RWPE2 (cell line): ENCODE measurements around the gene MRGPRF.
A peak's percentile ranks its signal among the peaks of the same experiment; 100 is the strongest.

Source experiments
- ATAC-seq: fragments of 200-7000 bp; cut with Tn5 transposase; 3 replicates; pipeline ENCODE4 v1.9.1; 2021; ENCODE audit warnings: low read depth
- DNase-seq: peaks from one replicate; pipeline ENCODE4 v3.0.0-alpha.2; 2020; ENCODE audit warnings: low spot score
- H3K27ac ChIP-seq: fragments of 450-650 bp; 2 replicates; pipeline ENCODE4 v1.5.1; 2017; ENCODE audit warnings: mild to moderate bottlenecking; ENCODE audit not compliant: poor library complexity, severe bottlenecking
- H3K27me3 ChIP-seq: fragments of 250-450 bp; sonication (Bioruptor Pico); 2 replicates; pipeline ENCODE4 v1.5.1; 2021; ENCODE audit warnings: mild to moderate bottlenecking, moderate library complexity; ENCODE audit not compliant: insufficient read depth, poor library complexity, severe bottlenecking
- H3K36me3 ChIP-seq: fragments of 250-450 bp; sonication (Bioruptor Pico); 2 replicates; pipeline ENCODE4 v1.5.1; 2020; ENCODE audit warnings: low read depth, mild to moderate bottlenecking, moderate library complexity
- H3K4me1 ChIP-seq: fragments of 250-450 bp; sonication (Bioruptor Pico); 2 replicates; pipeline ENCODE4 v1.5.1; 2021; ENCODE audit warnings: mild to moderate bottlenecking, moderate library complexity; ENCODE audit not compliant: insufficient read depth, poor library complexity, severe bottlenecking
- H3K4me3 ChIP-seq: fragments of 250-450 bp; sonication (Bioruptor Pico); 2 replicates; pipeline ENCODE4 v1.5.1; 2021; ENCODE audit warnings: mild to moderate bottlenecking, moderate library complexity; ENCODE audit not compliant: severe bottlenecking
- H3K9me3 ChIP-seq: fragments of 250-450 bp; sonication (Bioruptor Pico); 2 replicates; pipeline ENCODE4 v1.5.1; 2021; ENCODE audit warnings: mild to moderate bottlenecking, moderate library complexity; ENCODE audit not compliant: severe bottlenecking
- CTCF ChIP-seq: fragments of 450-650 bp; IDR thresholded peaks from one replicate; pipeline ENCODE4 v1.5.1; 2017; ENCODE audit warnings: mild to moderate bottlenecking, moderate library complexity; ENCODE audit not compliant: poor library complexity, severe bottlenecking

Gene MRGPRF

DNA sequence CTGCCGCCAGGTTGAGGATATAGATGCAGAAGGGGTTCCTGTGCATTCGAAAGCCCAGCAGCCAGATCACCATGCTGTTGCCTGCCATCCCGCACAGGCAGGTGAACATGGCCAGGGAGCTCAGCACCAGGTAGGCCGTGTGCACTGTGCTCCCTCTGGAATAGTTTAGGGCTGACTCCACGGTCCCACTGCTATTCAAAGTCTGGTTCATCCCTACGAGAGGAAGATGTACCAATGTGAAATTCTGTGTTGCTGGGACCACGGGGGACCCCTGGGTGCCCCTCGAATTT lies 32.3 kb downstream of the MRGPRF start, which contains the start of gene MRGPRD:
Gene MRGPRD (minus strand): TSS at position 211 of the 290 bp plus-strand sequence. CDS start 0 bp downstream, at position 211.
- ATAC-seq, result no peak
- no peaks in the 10 kb centered on the region for H3K4me1 ChIP-seq
- H3K9me3 ChIP-seq, result no peaks in the 10 kb centered on the region
- TF ChIP-seq CTCF, result no peak
- DNase-seq, result no peak
- H3K4me3 ChIP-seq, result no peak within 1 kb of the TSS
- H3K36me3 ChIP-seq, result no peaks in the 10 kb centered on the region
- H3K27me3 ChIP-seq, result no peaks in the 10 kb centered on the region
- no peak within 1 kb of the TSS for H3K27ac ChIP-seq

DNA sequence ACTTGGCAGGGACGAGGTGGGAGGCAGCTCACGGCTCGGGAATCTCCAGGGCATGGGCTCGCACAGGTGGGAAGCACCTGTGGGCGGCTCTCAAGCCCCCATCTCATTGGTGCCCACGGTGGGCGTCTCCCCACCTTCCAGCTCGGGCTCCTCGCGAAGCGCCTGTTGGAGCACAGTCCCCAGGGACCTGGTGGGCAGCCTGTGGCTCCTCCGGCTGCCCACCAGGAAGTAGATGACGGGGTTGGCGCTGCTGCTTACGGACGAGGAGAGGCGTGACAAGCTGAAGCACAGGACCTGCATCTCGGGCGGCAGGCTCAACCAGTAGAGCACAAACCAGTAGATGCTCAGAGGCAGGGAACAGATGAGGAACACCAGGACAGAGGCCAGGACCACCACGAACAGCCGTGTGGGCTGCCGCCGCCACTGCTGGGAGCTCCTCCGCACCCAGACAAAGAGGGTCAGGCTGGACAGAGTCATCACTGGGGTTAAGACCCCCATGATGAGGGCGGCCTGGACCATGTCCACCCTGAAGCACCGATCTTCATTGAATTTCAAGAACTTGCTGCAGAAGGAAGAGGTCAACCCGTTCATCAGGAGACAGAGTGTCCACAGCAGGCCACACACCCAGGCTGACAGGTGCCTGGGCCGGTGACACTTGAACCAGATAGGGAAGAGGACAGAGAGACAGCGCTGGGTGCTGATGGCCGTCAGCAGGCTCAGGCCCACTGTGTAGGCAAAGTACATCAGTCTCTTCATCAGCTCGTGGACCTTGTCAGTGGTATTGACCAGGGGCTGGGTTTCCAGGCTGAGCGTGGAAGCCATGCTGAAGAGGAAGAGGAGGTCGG lies 32.9 kb downstream of the MRGPRF start:
- ATAC-seq (no peak), DNase-seq (peak; percentile 39)
- H3K9me3 ChIP-seq, result no peaks in the 10 kb centered on the region

GRCh38 chr11:68978931-68979594 lies 34.0 kb downstream of the MRGPRF start:
- no peaks in the 10 kb centered on the region for H3K36me3 ChIP-seq
- H3K27me3 ChIP-seq, result no peaks in the 10 kb centered on the region
- no peak overlapping the region for H3K27ac ChIP-seq
- H3K4me3 ChIP-seq, result no peak overlapping the region
- no peaks in the 10 kb centered on the region for H3K4me1 ChIP-seq
- no peaks in the 10 kb centered on the region for H3K9me3 ChIP-seq
- ATAC-seq (no peak), DNase-seq (peak; percentile 36)
- no peak for TF ChIP-seq CTCF

More for the DNA sequence above, 32.9 kb downstream of the MRGPRF start:
- TF ChIP-seq CTCF, result no peak
- Histone ChIP-seq H3K4me3 (no peak overlapping the region), H3K4me1 (no peaks in the 10 kb centered on the region), H3K36me3 (no peaks in the 10 kb centered on the region), H3K27me3 (no peaks in the 10 kb centered on the region), H3K27ac (no peak overlapping the region)

DNA sequence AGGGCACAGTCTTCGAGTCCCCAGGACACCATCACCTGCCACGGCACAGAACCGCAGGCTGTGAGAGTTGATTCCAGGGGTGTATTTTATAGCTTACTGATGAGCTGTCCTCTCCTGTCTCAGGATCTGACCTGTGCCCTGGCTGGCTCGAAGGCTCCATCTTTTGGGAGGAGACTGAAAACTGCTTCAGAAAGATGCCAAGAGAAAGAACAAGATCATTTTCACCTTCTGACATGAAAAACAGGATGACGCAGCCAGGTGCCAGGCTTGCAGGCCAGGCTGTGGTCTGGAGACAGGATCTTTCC lies 34.5 kb downstream of the MRGPRF start:
- Histone ChIP-seq H3K4me3 (no peak overlapping the region), H3K9me3 (no peaks in the 10 kb centered on the region), H3K4me1 (no peaks in the 10 kb centered on the region), H3K27ac (no peak overlapping the region), H3K36me3 (no peaks in the 10 kb centered on the region), H3K27me3 (no peaks in the 10 kb centered on the region)
- DNase-seq, result no peak
- no peak for TF ChIP-seq CTCF
- ATAC-seq, result no peak
